GM12891 (cell line): ENCODE data around the gene LAGE3.

Experiments
- DNase-seq: peaks from one replicate; pipeline ENCODE4 v3.0.0; 2011; ENCODE audit warnings: low spot score; ENCODE audit not compliant: insufficient read length
- FAIRE-seq: peaks from 2 replicates; lab custom pipeline; 2011; peaks lifted over from hg19 to GRCh38; lab: Jason Lieb, UNC
- PAX5 ChIP-seq: IDR thresholded peaks from 2 replicates; pipeline ENCODE4 v1.6.1; 2011; ENCODE audit warnings: low read length, moderate library complexity, mild to moderate bottlenecking; ENCODE audit not compliant: insufficient read depth, severe bottlenecking
- POLR2A ChIP-seq: IDR thresholded peaks from 2 replicates; pipeline ENCODE4 v1.6.1; 2011; ENCODE audit warnings: low read depth, low read length, control low read depth
- POLR2AphosphoS5 ChIP-seq: IDR thresholded peaks from 2 replicates; pipeline ENCODE4 v1.6.1; 2011; ENCODE audit warnings: low read depth, low read length, control low read depth
- POU2F2 ChIP-seq: IDR thresholded peaks from 2 replicates; pipeline ENCODE4 v1.6.1; 2011; ENCODE audit warnings: low read depth, mild to moderate bottlenecking, control low read depth, low read length, moderate library complexity
- SPI1 ChIP-seq: IDR thresholded peaks from 2 replicates; pipeline ENCODE4 v1.6.1; 2011; ENCODE audit warnings: low read depth, low read length, control low read depth
- TAF1 ChIP-seq: IDR thresholded peaks from 2 replicates; pipeline ENCODE4 v1.6.1; 2011; ENCODE audit warnings: low read depth, low read length, control low read depth

Gene LAGE3

DNA sequence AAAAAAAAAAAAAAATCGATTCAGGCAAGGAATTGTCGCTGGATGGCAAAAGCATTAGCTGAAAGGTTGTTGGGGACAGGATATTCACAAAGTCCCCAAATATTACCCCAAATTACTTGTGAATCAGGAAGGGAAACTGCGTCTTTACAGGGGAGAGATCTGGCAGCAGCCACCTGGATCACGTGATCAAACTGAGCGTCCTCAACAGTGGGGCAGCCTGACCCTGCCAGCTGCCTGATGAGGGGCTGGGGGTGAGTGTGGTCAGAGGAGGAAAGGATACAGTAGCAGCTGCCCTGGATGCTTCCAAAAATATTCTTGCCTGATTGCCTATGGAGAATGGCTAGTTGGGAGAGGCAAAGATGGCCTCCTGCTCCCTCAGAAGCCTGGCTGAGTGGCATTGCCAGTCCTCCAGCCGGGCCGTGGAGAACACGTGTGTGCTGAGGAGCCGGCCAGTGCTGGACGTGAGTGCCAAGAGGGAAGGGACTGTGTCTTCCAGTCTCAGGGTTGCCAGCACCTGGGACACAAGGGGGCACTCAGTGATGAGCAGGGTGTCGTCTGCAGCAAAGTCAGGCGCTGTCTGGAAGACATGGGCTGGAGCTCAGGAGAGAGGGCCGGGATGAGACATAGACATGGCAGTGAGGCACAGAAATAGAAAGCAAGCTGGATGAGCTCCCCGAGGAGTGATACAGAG is 3.0 kb upstream of the LAGE3 start:
- no peak for TF ChIP-seq POLR2AphosphoS5
- TF ChIP-seq SPI1: no peak
- no peak for TF ChIP-seq PAX5
- no peak for TF ChIP-seq TAF1
- TF ChIP-seq POU2F2: no peak
- no peak for TF ChIP-seq POLR2A
- FAIRE-seq (peak; percentile 63), DNase-seq (no peak)

- FAIRE-seq: no peak
- TF ChIP-seq PAX5 (no peak), TAF1 (no peak), POLR2A (no peak), SPI1 (no peak), POU2F2 (no peak), POLR2AphosphoS5 (no peak)
- DNase-seq: no peak
Observed at GRCh38 chrX:154481195-154481594, 2.1 kb upstream of the LAGE3 start.

- FAIRE-seq (peak; percentile 28), DNase-seq (no peak)
- TF ChIP-seq PAX5 (no peak), TAF1 (no peak), POLR2A (no peak), POU2F2 (no peak), POLR2AphosphoS5 (no peak)
Observed at GRCh38 chrX:154477891-154478477, 1.1 kb downstream of the LAGE3 start.

GRCh38 chrX:154476821-154477220 is 2.3 kb downstream of the LAGE3 start:
- TF ChIP-seq POU2F2 (no peak), POLR2AphosphoS5 (no peak), SPI1 (no peak), POLR2A (no peak), TAF1 (no peak), PAX5 (no peak)
- DNase-seq (no peak), FAIRE-seq (no peak)

DNA sequence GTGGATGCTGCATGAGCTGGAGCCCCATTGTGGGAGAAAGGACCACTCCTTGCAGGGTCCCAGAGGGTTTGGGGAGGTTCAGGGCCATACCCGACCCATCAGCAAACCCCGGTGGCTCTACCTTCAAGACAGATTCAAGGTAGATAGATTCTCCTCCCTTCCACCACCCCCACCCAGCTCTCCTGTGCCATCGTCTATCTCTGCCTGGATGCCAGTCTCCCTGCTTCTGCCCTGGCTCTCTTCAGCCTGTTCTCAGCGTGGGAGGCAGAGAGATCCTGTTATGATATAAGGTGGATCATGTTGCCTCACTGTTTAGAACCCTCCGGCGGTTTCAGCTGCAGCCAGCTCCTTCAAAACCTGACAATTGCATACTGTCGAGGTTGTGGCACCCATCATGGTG is 5.4 kb downstream of the LAGE3 start:
- no peak for FAIRE-seq
- no peak for DNase-seq
- no peak for TF ChIP-seq POLR2A
- no peak for TF ChIP-seq SPI1
- no peak for TF ChIP-seq PAX5
- TF ChIP-seq POLR2AphosphoS5: no peak
- no peak for TF ChIP-seq POU2F2
- TF ChIP-seq TAF1: no peak

- no peak for FAIRE-seq
- TF ChIP-seq PAX5: no peak
- no peak for DNase-seq
Observed at GRCh38 chrX:154472685-154473632, 6.1 kb downstream of the LAGE3 start.

- FAIRE-seq (no peak), DNase-seq (no peak)
- TF ChIP-seq TAF1 (no peak), POU2F2 (no peak), PAX5 (no peak), POLR2A (no peak), POLR2AphosphoS5 (no peak), SPI1 (no peak)
Observed at GRCh38 chrX:154471839-154472684, 7.0 kb downstream of the LAGE3 start.

DNA sequence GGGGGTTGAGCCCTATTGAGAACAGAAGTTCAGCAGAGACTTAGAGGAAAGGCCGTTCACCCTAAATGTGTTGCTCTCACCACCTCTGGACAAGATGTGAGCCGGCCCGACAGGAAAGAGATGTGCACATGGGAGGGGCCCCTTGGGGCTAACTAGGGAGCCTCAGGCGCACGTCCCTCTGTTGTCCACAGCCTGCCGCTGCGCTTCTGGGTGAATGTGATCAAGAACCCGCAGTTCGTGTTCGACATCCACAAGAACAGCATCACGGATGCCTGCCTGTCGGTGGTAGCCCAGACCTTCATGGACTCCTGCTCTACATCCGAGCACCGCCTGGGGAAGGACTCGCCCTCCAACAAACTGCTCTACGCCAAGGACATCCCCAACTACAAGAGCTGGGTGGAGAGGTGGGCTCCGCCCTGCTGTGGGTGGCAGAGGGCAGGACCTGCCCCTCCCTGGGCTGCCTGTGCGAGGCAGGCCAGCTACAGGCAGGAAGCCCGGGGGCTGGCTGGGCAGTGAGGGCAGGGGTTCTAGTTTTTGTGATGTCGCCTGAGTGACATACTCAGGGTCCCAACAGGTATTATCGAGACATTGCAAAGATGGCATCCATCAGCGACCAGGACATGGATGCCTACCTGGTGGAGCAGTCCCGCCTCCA is 8.0 kb downstream of the LAGE3 start:
- TF ChIP-seq POLR2A (no peak), POU2F2 (no peak), POLR2AphosphoS5 (no peak), TAF1 (no peak), PAX5 (no peak), SPI1 (no peak)
- FAIRE-seq: no peak
- no peak for DNase-seq

- FAIRE-seq: no peak
- TF ChIP-seq POU2F2 (no peak), POLR2AphosphoS5 (no peak)
- no peak for DNase-seq
Observed at GRCh38 chrX:154470434-154470833, 8.6 kb downstream of the LAGE3 start.
